ENCODE results near the gene HOOK2.

Gene HOOK2

GRCh38 chr19:12792051-12792852 is 16.9 kb upstream of the HOOK2 start:
- H3K27ac ChIP-seq (ENCODE audit: low read depth, low read length): peak overlapping the region; percentile 99
- H3K4me3 ChIP-seq (ENCODE audit: low read depth in 1 of 2, low read length in 2 of 2): peak overlapping the region; percentile 82 to 90
- no peaks in the 10 kb centered on the region for H3K27me3 ChIP-seq (ENCODE audit: control insufficient read depth in 1 of 2, insufficient read depth in 2 of 2, low read length in 2 of 2)
- peak overlapping the region; percentile 99 for H3K9ac ChIP-seq (ENCODE audit: low read length)
- no peaks in the 10 kb centered on the region for H3K9me3 ChIP-seq (ENCODE audit: low read length)
- H3K4me1 ChIP-seq (ENCODE audit: insufficient read depth, low read length): peaks cover 36% of the 10 kb centered on the region
- peaks cover 6% of the 10 kb centered on the region for H3K36me3 ChIP-seq (ENCODE audit: insufficient read depth, low read length)

DNA sequence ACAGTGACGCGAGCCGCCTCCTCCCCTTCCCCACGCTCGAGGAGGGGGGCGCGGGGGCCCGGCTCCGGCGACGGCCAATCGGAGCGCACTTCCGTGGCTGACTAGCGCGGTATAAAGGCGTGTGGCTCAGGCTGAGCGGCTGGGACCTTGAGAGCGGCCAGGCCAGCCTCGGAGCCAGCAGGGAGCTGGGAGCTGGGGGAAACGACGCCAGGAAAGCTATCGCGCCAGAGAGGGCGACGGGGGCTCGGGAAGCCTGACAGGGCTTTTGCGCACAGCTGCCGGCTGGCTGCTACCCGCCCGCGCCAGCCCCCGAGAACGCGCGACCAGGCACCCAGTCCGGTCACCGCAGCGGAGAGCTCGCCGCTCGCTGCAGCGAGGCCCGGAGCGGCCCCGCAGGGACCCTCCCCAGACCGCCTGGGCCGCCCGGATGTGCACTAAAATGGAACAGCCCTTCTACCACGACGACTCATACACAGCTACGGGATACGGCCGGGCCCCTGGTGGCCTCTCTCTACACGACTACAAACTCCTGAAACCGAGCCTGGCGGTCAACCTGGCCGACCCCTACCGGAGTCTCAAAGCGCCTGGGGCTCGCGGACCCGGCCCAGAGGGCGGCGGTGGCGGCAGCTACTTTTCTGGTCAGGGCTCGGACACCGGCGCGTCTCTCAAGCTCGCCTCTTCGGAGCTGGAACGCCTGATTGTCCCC is 16.1 kb upstream of the HOOK2 start, which contains the start of gene JUNB:
Gene JUNB (plus strand): TSS at position 142 of the 706 bp plus-strand sequence. CDS start 286 bp downstream, at position 428.
- Histone ChIP-seq H3K9ac (ENCODE audit: low read length) (peak within 1 kb of the TSS; percentile 99), H3K27me3 (ENCODE audit: control insufficient read depth in 1 of 2, insufficient read depth in 2 of 2, low read length in 2 of 2) (no peaks in the 10 kb centered on the region), H3K4me1 (ENCODE audit: insufficient read depth, low read length) (peaks cover 36% of the 10 kb centered on the region), H3K27ac (ENCODE audit: low read depth, low read length) (peak within 1 kb of the TSS; percentile 99), H3K9me3 (ENCODE audit: low read length) (no peaks in the 10 kb centered on the region), H3K36me3 (ENCODE audit: insufficient read depth, low read length) (no peaks in the 10 kb centered on the region), H3K4me3 (ENCODE audit: low read depth in 1 of 2, low read length in 2 of 2) (peak within 1 kb of the TSS; percentile 82 to 90)

GRCh38 chr19:12790628-12791344 is 15.4 kb upstream of the HOOK2 start:
- Histone ChIP-seq H3K27me3 (ENCODE audit: control insufficient read depth in 1 of 2, insufficient read depth in 2 of 2, low read length in 2 of 2) (no peaks in the 10 kb centered on the region), H3K36me3 (ENCODE audit: insufficient read depth, low read length) (no peaks in the 10 kb centered on the region), H3K4me3 (ENCODE audit: low read depth in 1 of 2, low read length in 2 of 2) (peak overlapping the region; percentile 60 to 75), H3K27ac (ENCODE audit: low read depth, low read length) (peak overlapping the region; percentile 99), H3K9me3 (ENCODE audit: low read length) (no peaks in the 10 kb centered on the region), H3K4me1 (ENCODE audit: insufficient read depth, low read length) (peaks cover 29% of the 10 kb centered on the region), H3K9ac (ENCODE audit: low read length) (peak overlapping the region; percentile 85)

- no peaks in the 10 kb centered on the region for H3K9me3 ChIP-seq (ENCODE audit: low read length)
- no peaks in the 10 kb centered on the region for H3K36me3 ChIP-seq (ENCODE audit: insufficient read depth, low read length)
- peaks cover 27% of the 10 kb centered on the region for H3K4me1 ChIP-seq (ENCODE audit: insufficient read depth, low read length)
- peak overlapping the region; percentile 85 for H3K9ac ChIP-seq (ENCODE audit: low read length)
- H3K27me3 ChIP-seq (ENCODE audit: control insufficient read depth in 1 of 2, insufficient read depth in 2 of 2, low read length in 2 of 2): no peaks in the 10 kb centered on the region
- peak overlapping the region; percentile 99 for H3K27ac ChIP-seq (ENCODE audit: low read depth, low read length)
- peak overlapping the region; percentile 60 to 75 for H3K4me3 ChIP-seq (ENCODE audit: low read depth in 1 of 2, low read length in 2 of 2)
Observed at GRCh38 chr19:12789904-12790619, 14.7 kb upstream of the HOOK2 start.

- peak overlapping the region; percentile 41 to 70 for H3K4me3 ChIP-seq (ENCODE audit: low read depth in 1 of 2, low read length in 2 of 2)
- peak overlapping the region; percentile 99 for H3K27ac ChIP-seq (ENCODE audit: low read depth, low read length)
- peak overlapping the region; percentile 87 for H3K9ac ChIP-seq (ENCODE audit: low read length)
- H3K9me3 ChIP-seq (ENCODE audit: low read length): no peaks in the 10 kb centered on the region
- no peaks in the 10 kb centered on the region for H3K36me3 ChIP-seq (ENCODE audit: insufficient read depth, low read length)
- no peaks in the 10 kb centered on the region for H3K27me3 ChIP-seq (ENCODE audit: control insufficient read depth in 1 of 2, insufficient read depth in 2 of 2, low read length in 2 of 2)
- peaks cover 27% of the 10 kb centered on the region for H3K4me1 ChIP-seq (ENCODE audit: insufficient read depth, low read length)
Observed at GRCh38 chr19:12789098-12789903, 13.9 kb upstream of the HOOK2 start.

DNA sequence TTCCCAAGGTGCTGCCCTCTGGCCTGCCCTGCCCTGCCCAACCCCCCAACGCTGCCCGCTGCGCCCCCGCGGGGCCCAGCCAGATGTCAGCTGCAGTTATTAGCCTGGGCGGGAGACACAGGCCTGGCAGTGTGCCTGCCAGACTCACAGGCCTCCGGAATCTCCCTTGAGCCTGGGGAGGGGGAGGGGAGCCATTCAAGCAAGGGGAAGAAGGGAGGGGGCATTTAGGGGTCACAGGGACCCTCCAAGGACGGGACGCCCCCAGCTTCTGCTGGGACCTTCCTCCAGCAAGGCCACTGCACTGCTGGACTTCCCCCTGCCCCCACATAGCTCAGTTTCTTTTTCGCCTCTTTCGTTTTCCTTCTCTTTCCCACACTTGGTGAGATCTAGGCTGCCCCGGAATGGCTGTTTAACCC is 13.3 kb upstream of the HOOK2 start:
- H3K36me3 ChIP-seq (ENCODE audit: insufficient read depth, low read length): no peaks in the 10 kb centered on the region
- H3K4me1 ChIP-seq (ENCODE audit: insufficient read depth, low read length): peaks cover 28% of the 10 kb centered on the region
- no peaks in the 10 kb centered on the region for H3K27me3 ChIP-seq (ENCODE audit: control insufficient read depth in 1 of 2, insufficient read depth in 2 of 2, low read length in 2 of 2)
- peak overlapping the region; percentile 87 for H3K9ac ChIP-seq (ENCODE audit: low read length)
- H3K27ac ChIP-seq (ENCODE audit: low read depth, low read length): peak overlapping the region; percentile 97
- peak overlapping the region in 1 of 2 donors; percentile 70 for H3K4me3 ChIP-seq (ENCODE audit: low read depth in 1 of 2, low read length in 2 of 2)
- H3K9me3 ChIP-seq (ENCODE audit: low read length): no peaks in the 10 kb centered on the region

- Histone ChIP-seq H3K36me3 (ENCODE audit: insufficient read depth, low read length) (no peaks in the 10 kb centered on the region), H3K27ac (ENCODE audit: low read depth, low read length) (peak overlapping the region; percentile 97), H3K9ac (ENCODE audit: low read length) (peak overlapping the region; percentile 87), H3K4me1 (ENCODE audit: insufficient read depth, low read length) (peaks cover 33% of the 10 kb centered on the region), H3K9me3 (ENCODE audit: low read length) (no peaks in the 10 kb centered on the region), H3K27me3 (ENCODE audit: control insufficient read depth in 1 of 2, insufficient read depth in 2 of 2, low read length in 2 of 2) (no peaks in the 10 kb centered on the region), H3K4me3 (ENCODE audit: low read depth in 1 of 2, low read length in 2 of 2) (peak overlapping the region in 1 of 2 donors; percentile 70)
Observed at GRCh38 chr19:12788042-12788681, 12.8 kb upstream of the HOOK2 start.

DNA sequence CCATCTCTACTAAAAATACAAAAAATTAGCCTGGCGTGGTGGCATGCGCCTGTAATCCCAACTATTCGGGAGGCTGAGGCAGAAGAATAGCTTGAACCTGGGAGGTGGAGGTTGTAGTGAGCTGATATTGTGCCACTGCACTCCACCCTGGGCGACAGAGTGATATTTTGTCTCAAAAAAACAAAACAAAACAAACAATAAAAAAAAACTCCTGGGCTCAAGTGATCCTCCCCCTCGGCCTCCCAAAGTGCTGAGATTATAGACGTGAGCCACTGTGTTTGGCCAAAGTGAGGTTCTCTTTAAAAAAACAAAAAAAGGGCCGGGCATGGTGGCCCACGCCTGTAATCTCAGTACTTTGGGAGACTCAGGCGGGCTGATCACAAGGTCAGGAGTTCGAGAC is 12.1 kb upstream of the HOOK2 start:
- Histone ChIP-seq H3K27me3 (ENCODE audit: control insufficient read depth in 1 of 2, insufficient read depth in 2 of 2, low read length in 2 of 2) (no peaks in the 10 kb centered on the region), H3K4me1 (ENCODE audit: insufficient read depth, low read length) (peaks cover 35% of the 10 kb centered on the region), H3K36me3 (ENCODE audit: insufficient read depth, low read length) (no peaks in the 10 kb centered on the region), H3K9ac (ENCODE audit: low read length) (no peak overlapping the region), H3K27ac (ENCODE audit: low read depth, low read length) (peak overlapping the region; percentile 97), H3K4me3 (ENCODE audit: low read depth in 1 of 2, low read length in 2 of 2) (no peak overlapping the region), H3K9me3 (ENCODE audit: low read length) (no peaks in the 10 kb centered on the region)

GRCh38 chr19:12786952-12787351 is 11.6 kb upstream of the HOOK2 start:
- H3K4me3 ChIP-seq (ENCODE audit: low read depth in 1 of 2, low read length in 2 of 2): no peak overlapping the region
- no peaks in the 10 kb centered on the region for H3K36me3 ChIP-seq (ENCODE audit: insufficient read depth, low read length)
- peak overlapping the region; percentile 97 for H3K27ac ChIP-seq (ENCODE audit: low read depth, low read length)
- no peak overlapping the region for H3K9ac ChIP-seq (ENCODE audit: low read length)
- peaks cover 39% of the 10 kb centered on the region for H3K4me1 ChIP-seq (ENCODE audit: insufficient read depth, low read length)
- no peaks in the 10 kb centered on the region for H3K27me3 ChIP-seq (ENCODE audit: control insufficient read depth in 1 of 2, insufficient read depth in 2 of 2, low read length in 2 of 2)
- H3K9me3 ChIP-seq (ENCODE audit: low read length): no peaks in the 10 kb centered on the region
